Suprapubic skin (tissue), 4 donors: ENCODE measurements around the gene IRF9. TPM values are rescaled to one million over a fixed set of nuclear protein-coding genes. Genes with fewer than 3 reads are reported as not detected.

Experiments
- DNase-seq, 2 donors: peaks; one replicate each; pipeline ENCODE4 v3.0.0-alpha.2; 2019; ENCODE audit warnings: low spot score in 2 of 2
- H3K27ac ChIP-seq: fragments of 200-600 bp; sonication (generic); one replicate; pipeline ENCODE4 v1.5.1; 2019
- H3K27me3 ChIP-seq: fragments of 200-600 bp; sonication (generic); one replicate; pipeline ENCODE4 v1.5.1; 2019
- H3K36me3 ChIP-seq: fragments of 200-600 bp; sonication (generic); one replicate; pipeline ENCODE4 v1.5.1; 2019
- H3K4me1 ChIP-seq: fragments of 200-600 bp; sonication (generic); one replicate; pipeline ENCODE4 v1.5.1; 2019
- H3K4me3 ChIP-seq: fragments of 200-600 bp; sonication (generic); one replicate; pipeline ENCODE4 v1.5.1; 2019; ENCODE audit warnings: mild to moderate bottlenecking
- H3K9me3 ChIP-seq: fragments of 200-600 bp; sonication (generic); one replicate; pipeline ENCODE4 v1.5.1; 2019
- CTCF ChIP-seq, 2 donors: fragments of 200-600 bp in 1 of 2; fragments of 450-650 bp in 1 of 2; sonication (generic) in 1 of 2; IDR thresholded peaks; one replicate each; pipeline ENCODE4 v1.5.1; 2016 to 2019; ENCODE audit warnings: antibody characterized with exemption in 2 of 2, mild to moderate bottlenecking in 1 of 2, moderate library complexity in 1 of 2
- EP300 ChIP-seq: sonication (generic); formaldehyde crosslinking; IDR thresholded peaks from one replicate; pipeline ENCODE4 v1.6.1; 2017; ENCODE audit warnings: antibody characterized with exemption
- POLR2A ChIP-seq, 2 donors: fragments of 450-650 bp; IDR thresholded peaks; one replicate each; pipeline ENCODE4 v1.6.1; 2017; ENCODE audit warnings: antibody characterized with exemption in 2 of 2, mild to moderate bottlenecking in 2 of 2, moderate library complexity in 2 of 2
- POLR2AphosphoS5 ChIP-seq, 3 donors: sonication (generic); formaldehyde crosslinking; IDR thresholded peaks; one replicate each; pipeline ENCODE4 v1.6.1; 2017; ENCODE audit warnings: antibody characterized with exemption in 3 of 3
- WGBS: methylation state at CpG from one replicate; pipeline ENCODE4 v1.1.5; 2018; 5-methylcytosine and 5-hydroxymethylcytosine counted together
- total RNA-seq, 4 donors: library from RNA; depleted of rRNA; stranded (reverse); fragments of >200 nt; gene quantifications; one replicate each; pipeline ENCODE4 v1.1.0, GENCODE V29; 2016

Gene IRF9
- total RNA-seq, 4 donors from 2014 or later = 31.1 to 45.2 (median 37.5) TPM

DNA sequence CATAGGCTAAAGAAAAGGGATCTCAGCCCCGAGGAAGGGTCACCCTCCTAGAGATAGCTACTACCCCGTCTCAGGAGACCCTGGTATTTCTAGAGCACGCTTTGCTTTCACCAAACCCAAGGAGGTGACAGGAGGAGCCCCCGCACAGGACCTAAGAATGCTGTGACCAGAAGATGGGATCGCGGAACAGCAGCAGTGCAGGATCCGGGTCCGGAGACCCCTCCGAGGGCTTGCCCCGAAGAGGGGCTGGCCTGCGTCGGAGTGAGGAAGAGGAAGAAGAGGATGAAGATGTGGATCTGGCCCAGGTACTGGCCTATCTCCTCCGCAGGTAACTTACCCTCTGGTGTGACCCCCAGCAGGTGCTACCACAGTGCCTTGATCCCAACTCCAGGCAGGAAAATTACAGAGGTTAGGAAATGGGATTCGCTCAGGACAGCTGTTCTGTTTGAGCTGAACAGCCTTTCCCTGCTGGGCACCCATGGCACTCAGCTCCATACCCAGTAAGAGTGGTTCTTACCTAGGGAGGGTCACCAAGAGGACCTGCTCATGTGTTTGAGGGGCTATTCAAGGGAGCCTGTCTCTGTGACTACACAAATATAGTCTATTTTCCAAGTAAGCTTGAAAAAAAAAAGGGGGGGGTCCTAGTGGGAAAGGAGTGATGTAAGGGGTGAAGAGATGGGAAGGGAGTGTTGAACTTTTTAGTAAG lies 45.5 kb upstream of the IRF9 start:
- Histone ChIP-seq H3K4me1 (peaks cover 27% of the 10 kb centered on the region), H3K9me3 (no peaks in the 10 kb centered on the region), H3K27ac (peak overlapping the region; percentile 100), H3K36me3 (peaks cover 35% of the 10 kb centered on the region), H3K4me3 (peak overlapping the region; percentile 70), H3K27me3 (no peaks in the 10 kb centered on the region)
- TF ChIP-seq POLR2A (IDR thresholded peaks at IDR 0.05) (no peak), CTCF (IDR thresholded peaks at IDR 0.05) (no peak), EP300 (no peak), POLR2AphosphoS5 (IDR thresholded peaks at IDR 0.05) (no peak)
- 4% methylated on average over 14 of the region's 14 CpGs for WGBS
- DNase-seq = no peak

DNA sequence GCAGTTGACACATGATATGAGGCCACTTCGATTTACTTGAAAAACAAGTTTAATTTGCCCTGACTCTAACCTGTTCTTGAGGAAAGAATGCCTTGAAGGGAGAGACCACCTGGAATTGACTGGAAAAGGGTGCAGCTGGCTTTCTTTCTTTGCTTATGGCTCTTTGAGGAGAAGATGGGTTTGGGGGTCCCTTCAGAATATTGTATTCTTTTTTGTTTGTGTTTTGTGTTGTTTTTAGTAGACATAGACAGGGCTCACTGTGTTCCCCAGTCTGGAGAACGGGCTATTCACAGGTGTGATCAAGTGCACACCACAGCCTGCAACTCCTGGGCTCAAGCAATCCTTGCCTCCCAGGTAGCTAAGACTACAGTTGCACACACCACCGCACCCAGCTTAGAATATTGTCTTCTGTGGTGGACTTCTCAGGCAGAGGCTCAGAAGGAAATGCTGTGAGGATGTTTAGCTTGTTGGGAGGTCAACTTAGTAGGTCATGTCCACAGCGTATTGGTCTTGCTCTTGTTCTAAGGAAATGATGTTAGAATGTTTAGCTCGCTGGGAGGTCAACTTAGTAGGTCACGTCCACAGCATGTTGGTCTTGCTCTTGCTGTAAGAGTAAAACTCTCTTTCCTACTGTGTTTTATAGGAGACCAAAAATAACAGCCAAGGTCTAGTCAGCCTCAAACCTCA lies 44.8 kb upstream of the IRF9 start:
- TF ChIP-seq POLR2AphosphoS5 (IDR thresholded peaks at IDR 0.05) = no peak
- no peak for TF ChIP-seq EP300
- TF ChIP-seq POLR2A (IDR thresholded peaks at IDR 0.05) = no peak
- no peak for TF ChIP-seq CTCF (IDR thresholded peaks at IDR 0.05)
- DNase-seq = no peak
- H3K4me1 ChIP-seq = peaks cover 27% of the 10 kb centered on the region
- no peaks in the 10 kb centered on the region for H3K9me3 ChIP-seq
- H3K36me3 ChIP-seq = peaks cover 42% of the 10 kb centered on the region
- 81% methylated on average over 6 of the region's 6 CpGs for WGBS
- no peaks in the 10 kb centered on the region for H3K27me3 ChIP-seq
- no peak overlapping the region for H3K27ac ChIP-seq
- peak overlapping the region; percentile 70 for H3K4me3 ChIP-seq

DNA sequence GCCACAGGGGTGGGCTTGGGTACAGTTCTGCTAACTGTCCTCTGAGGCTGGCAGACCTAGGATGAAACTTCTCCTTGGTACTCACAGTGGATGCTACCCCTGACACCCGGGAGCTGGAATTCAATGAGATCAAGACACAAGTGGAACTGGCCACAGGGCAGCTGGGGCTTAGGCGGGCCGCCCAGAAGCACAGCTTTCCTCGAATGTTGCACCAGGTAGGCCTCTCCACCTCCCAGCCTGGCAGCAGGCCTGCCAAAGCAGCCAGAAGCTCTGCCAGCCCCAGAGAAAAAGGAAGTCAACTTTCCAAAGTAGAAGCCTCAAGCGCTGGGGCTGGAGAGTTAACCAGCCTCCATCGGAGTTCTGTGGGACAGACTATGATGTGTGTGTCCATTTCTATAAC lies 43.9 kb upstream of the IRF9 start:
- H3K4me3 ChIP-seq = no peak overlapping the region
- H3K27me3 ChIP-seq = no peaks in the 10 kb centered on the region
- no peak for DNase-seq
- peaks cover 27% of the 10 kb centered on the region for H3K4me1 ChIP-seq
- no peaks in the 10 kb centered on the region for H3K9me3 ChIP-seq
- peaks cover 51% of the 10 kb centered on the region for H3K36me3 ChIP-seq
- TF ChIP-seq POLR2A (IDR thresholded peaks at IDR 0.05) = no peak
- TF ChIP-seq EP300 = no peak
- TF ChIP-seq CTCF (IDR thresholded peaks at IDR 0.05) = no peak
- no peak for TF ChIP-seq POLR2AphosphoS5 (IDR thresholded peaks at IDR 0.05)
- 82% methylated on average over 6 of the region's 6 CpGs for WGBS
- no peak overlapping the region for H3K27ac ChIP-seq

- Histone ChIP-seq H3K4me1 (peaks cover 20% of the 10 kb centered on the region), H3K9me3 (no peaks in the 10 kb centered on the region), H3K27ac (no peak overlapping the region), H3K4me3 (no peak overlapping the region), H3K36me3 (peaks cover 72% of the 10 kb centered on the region), H3K27me3 (no peaks in the 10 kb centered on the region)
- TF ChIP-seq CTCF (IDR thresholded peaks at IDR 0.05) = no peak
- TF ChIP-seq POLR2A (IDR thresholded peaks at IDR 0.05) = no peak
- no peak for TF ChIP-seq POLR2AphosphoS5 (IDR thresholded peaks at IDR 0.05)
- no peak for TF ChIP-seq EP300
- WGBS = 97% methylated on average over 6 of the region's 6 CpGs
- no peak for DNase-seq
These were observed 41.4 kb upstream of the IRF9 start for GRCh38 chr14:24119691-24120090.

- H3K9me3 ChIP-seq = no peaks in the 10 kb centered on the region
- DNase-seq = no peak
- 98% methylated on average over 8 of the region's 8 CpGs for WGBS
- TF ChIP-seq POLR2AphosphoS5 (IDR thresholded peaks at IDR 0.05) (no peak), POLR2A (IDR thresholded peaks at IDR 0.05) (no peak), EP300 (no peak), CTCF (IDR thresholded peaks at IDR 0.05) (no peak)
- peaks cover 9% of the 10 kb centered on the region for H3K4me1 ChIP-seq
- no peaks in the 10 kb centered on the region for H3K27me3 ChIP-seq
- peaks cover 73% of the 10 kb centered on the region for H3K36me3 ChIP-seq
- H3K27ac ChIP-seq = no peak overlapping the region
- H3K4me3 ChIP-seq = no peak overlapping the region
These were observed 39.9 kb upstream of the IRF9 start for GRCh38 chr14:24121210-24121609.
